Gastrocnemius medialis (tissue), 4 donors: Measurements from ENCODE around the gene DERL3. TPM values are rescaled to one million over a fixed set of nuclear protein-coding genes. Genes with fewer than 3 reads are reported as not detected.
A peak's percentile ranks its signal among the peaks of the same experiment; 100 is the strongest.

ENCODE experiments used
- ATAC-seq, 2 donors: fragments of 150-250 bp; one replicate each; pipeline ENCODE4 v1.9.1; 2016
- DNase-seq, 2 donors: peaks; one replicate each; pipeline ENCODE4 v3.0.0-alpha.2; 2019
- H3K27ac ChIP-seq, 4 donors: fragments of 200-600 bp; sonication (generic); 1 replicate in 1 of 4; 2 replicates in 3 of 4; pipeline ENCODE4 v1.5.1; 2016 to 2018; ENCODE audit warnings: mild to moderate bottlenecking in 2 of 4, moderate library complexity in 1 of 4
- H3K27me3 ChIP-seq, 3 donors: fragments of 200-600 bp; sonication (generic) in 2 of 3; 1 replicate in 1 of 3; 2 replicates in 2 of 3; pipeline versions ENCODE4 v1.5.1 to v1.6.0; 2016 to 2019; ENCODE audit warnings: mild to moderate bottlenecking in 1 of 3, moderate library complexity in 1 of 3
- H3K36me3 ChIP-seq, 2 donors: fragments of 200-600 bp; sonication (generic) in 1 of 2; one replicate each; pipeline ENCODE4 v1.5.1; 2017 to 2018
- H3K4me1 ChIP-seq, 2 donors: fragments of 200-600 bp; sonication (generic) in 1 of 2; one replicate each; pipeline ENCODE4 v1.5.1; 2016 to 2017; ENCODE audit warnings: mild to moderate bottlenecking in 2 of 2
- H3K4me3 ChIP-seq, 4 donors: fragments of 200-600 bp; sonication (generic) in 3 of 4; 1 replicate in 1 of 4; 2 replicates in 3 of 4; pipeline ENCODE4 v1.5.1; 2016 to 2019; ENCODE audit warnings: mild to moderate bottlenecking in 2 of 4
- H3K9me3 ChIP-seq, 3 donors: fragments of 200-600 bp; sonication (generic) in 2 of 3; 1 replicate in 1 of 3; 2 replicates in 2 of 3; pipeline ENCODE4 v1.5.1; 2016 to 2019
- POLR2A ChIP-seq, 2 donors: fragments of 450-650 bp; IDR thresholded peaks; one replicate each; pipeline ENCODE4 v1.6.1; 2017; ENCODE audit warnings: antibody characterized with exemption in 2 of 2, mild to moderate bottlenecking in 2 of 2, moderate library complexity in 2 of 2
- in situ Hi-C, 4 donors: fragments of 200-750 bp; cut with MboI; loops; one replicate each; pipeline versions ENCODE4 v1.15.0 to v1.8.0; 2017; ENCODE audit warnings: low sequenced_read_pairs in 4 of 4
- intact Hi-C: fragments of 100-400 bp; cut with DNase I; formaldehyde crosslinking; loops from one replicate; pipeline ENCODE4 v1.15.1; 2023; ENCODE audit warnings: low total_unique reads
- total RNA-seq, 4 donors: library from RNA; depleted of rRNA; stranded (reverse); fragments of >200 nt; gene quantifications; one replicate each; pipeline versions ENCODE4 v1.1.0 to v1.2.3, GENCODE V29; 2016
- TF ChIP-seq, protein P1 (sequence below), 5 experiments: fragments of 450-650 bp in 3 of 5; fragments of 200-600 bp in 2 of 5; sonication (generic) in 2 of 5; IDR thresholded peaks in 4 of 5; conservative IDR thresholded peaks in 1 of 5; 1 replicate in 4 of 5; 2 replicates in 1 of 5; pipeline ENCODE4 v1.5.1; 2016 to 2019; ENCODE audit warnings: antibody characterized with exemption in 5 of 5, mild to moderate bottlenecking in 3 of 5, moderate library complexity in 3 of 5

DERL3 gene
- total RNA-seq, 4 donors from 2014 or later = 0.72 to 1.5 (median 1.3) TPM

DNA sequence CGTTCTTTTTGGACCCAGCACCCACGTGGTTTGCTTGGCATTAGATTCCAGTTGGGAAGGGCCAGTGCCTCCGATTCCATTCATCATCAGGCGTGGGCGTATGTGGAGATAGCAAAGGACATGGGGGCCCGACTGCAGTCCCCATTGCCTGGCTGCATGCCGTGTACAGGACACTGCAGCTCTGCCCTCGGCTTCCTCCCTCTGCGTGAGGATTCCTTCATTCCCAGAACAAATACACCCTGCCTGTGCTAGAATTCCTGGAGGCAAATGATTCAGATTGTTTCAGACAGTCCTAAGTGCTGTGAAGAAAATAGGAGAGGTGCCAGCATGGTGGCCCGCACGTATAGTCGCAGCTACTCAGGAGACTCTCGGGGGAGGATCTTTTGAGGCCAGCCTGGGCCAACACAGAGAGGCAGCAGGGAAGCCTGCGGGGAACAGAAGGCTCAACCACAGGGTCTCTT, 15.4 kb downstream of the DERL3 start:
- Histone ChIP-seq H3K4me3 (no peak overlapping the region), H3K27ac (peak overlapping the region; percentile 72 to 88 (median 81)), H3K4me1 (peaks cover 15 to 25% of the 10 kb centered on the region in 2 donors), H3K9me3 (no peaks in the 10 kb centered on the region), H3K36me3 (peaks cover 0 to 73% of the 10 kb centered on the region in 2 donors), H3K27me3 (no peaks in the 10 kb centered on the region)
- ATAC-seq (no peak), DNase-seq (no peak)
- TF ChIP-seq, protein P1, sequence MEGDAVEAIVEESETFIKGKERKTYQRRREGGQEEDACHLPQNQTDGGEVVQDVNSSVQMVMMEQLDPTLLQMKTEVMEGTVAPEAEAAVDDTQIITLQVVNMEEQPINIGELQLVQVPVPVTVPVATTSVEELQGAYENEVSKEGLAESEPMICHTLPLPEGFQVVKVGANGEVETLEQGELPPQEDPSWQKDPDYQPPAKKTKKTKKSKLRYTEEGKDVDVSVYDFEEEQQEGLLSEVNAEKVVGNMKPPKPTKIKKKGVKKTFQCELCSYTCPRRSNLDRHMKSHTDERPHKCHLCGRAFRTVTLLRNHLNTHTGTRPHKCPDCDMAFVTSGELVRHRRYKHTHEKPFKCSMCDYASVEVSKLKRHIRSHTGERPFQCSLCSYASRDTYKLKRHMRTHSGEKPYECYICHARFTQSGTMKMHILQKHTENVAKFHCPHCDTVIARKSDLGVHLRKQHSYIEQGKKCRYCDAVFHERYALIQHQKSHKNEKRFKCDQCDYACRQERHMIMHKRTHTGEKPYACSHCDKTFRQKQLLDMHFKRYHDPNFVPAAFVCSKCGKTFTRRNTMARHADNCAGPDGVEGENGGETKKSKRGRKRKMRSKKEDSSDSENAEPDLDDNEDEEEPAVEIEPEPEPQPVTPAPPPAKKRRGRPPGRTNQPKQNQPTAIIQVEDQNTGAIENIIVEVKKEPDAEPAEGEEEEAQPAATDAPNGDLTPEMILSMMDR (IDR thresholded peaks at IDR 0.05 in 4 of 5, conservative IDR thresholded peaks at IDR 0.05 in 1 of 5) = no peak
- no peak for TF ChIP-seq POLR2A (IDR thresholded peaks at IDR 0.05)
- in situ Hi-C loops = no loop called here
- intact Hi-C loops = loop anchor here (2.0 kb wide), 1 partner anchor 37 kb away; the partner anchor contains the start of gene SMARCB1

DNA sequence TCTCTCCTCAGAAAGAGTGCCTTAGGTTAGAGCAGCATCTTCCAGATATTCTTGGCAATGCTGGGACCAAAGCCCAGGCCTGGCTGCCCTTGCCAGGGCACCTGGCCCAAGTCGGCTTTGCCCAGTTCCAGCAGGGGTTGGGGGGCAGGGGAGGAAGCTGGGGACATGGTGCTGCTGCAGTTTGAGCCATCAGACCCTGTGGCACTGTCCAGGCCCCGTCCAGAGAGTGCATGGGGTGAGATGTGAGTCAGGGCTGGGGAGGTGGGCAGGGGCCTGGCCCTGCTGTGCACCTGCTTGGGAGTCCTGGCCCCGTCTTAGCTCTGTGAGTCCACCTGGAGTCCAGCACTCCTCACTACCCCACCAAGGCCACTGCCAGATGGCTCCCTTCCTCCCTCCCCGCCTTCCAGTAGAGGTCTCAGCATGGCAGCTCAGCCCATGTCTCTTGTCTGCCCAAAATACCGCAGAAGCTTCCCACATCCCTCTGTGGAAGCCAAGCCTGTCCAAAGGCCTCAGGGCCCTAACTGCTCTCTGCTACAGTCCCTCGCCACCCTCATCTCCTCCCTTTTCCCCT, 16.6 kb downstream of the DERL3 start:
- Histone ChIP-seq H3K4me3 (no peak overlapping the region), H3K27ac (peak overlapping the region; percentile 72 to 88 (median 81)), H3K4me1 (peaks cover 14 to 25% of the 10 kb centered on the region in 2 donors), H3K36me3 (peaks cover 0 to 78% of the 10 kb centered on the region in 2 donors), H3K27me3 (no peaks in the 10 kb centered on the region), H3K9me3 (no peaks in the 10 kb centered on the region)
- in situ Hi-C loops (no loop called here), intact Hi-C loops (loop anchor here (2.0 kb wide), 1 partner anchor 35 kb away; the partner anchor contains the start of gene SMARCB1)
- ATAC-seq = peak; percentile 43 to 61
- peak; percentile 29 to 69 for DNase-seq
- TF ChIP-seq POLR2A (IDR thresholded peaks at IDR 0.05) = no peak
- TF ChIP-seq, protein P1 (IDR thresholded peaks at IDR 0.05 in 4 of 5, conservative IDR thresholded peaks at IDR 0.05 in 1 of 5) = no peak

DNA sequence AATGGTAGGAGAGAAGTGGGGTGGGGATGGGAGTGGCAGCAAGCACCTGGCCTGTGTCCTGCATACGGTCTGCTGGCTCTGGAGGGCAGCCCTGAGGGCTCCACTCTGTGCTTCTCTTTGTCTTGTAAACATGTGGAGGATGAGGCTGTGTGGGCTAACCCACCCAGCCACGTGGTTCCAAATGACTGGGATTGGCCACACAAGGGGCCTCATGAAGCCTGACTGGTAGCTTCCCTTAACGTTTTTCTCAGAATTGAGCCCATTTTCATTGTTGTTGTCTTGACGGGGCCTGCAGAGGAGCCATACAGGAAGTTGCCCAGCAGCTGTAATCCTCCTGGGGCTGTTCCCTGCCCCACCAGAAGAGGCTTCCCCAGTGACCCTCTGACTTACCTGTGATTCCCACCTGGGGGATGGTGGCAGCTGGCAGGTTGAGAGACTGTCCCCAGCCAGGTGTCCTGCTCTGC, 18.0 kb downstream of the DERL3 start:
- Histone ChIP-seq H3K27me3 (no peaks in the 10 kb centered on the region), H3K4me3 (no peak overlapping the region), H3K4me1 (peaks cover 14 to 25% of the 10 kb centered on the region in 2 donors), H3K9me3 (no peaks in the 10 kb centered on the region), H3K27ac (peak overlapping the region; percentile 72 to 88 (median 81)), H3K36me3 (peaks cover 0 to 81% of the 10 kb centered on the region in 2 donors)
- intact Hi-C loops (no loop called here), in situ Hi-C loops (no loop called here)
- TF ChIP-seq POLR2A (IDR thresholded peaks at IDR 0.05) = no peak
- TF ChIP-seq, protein P1 (IDR thresholded peaks at IDR 0.05 in 4 of 5, conservative IDR thresholded peaks at IDR 0.05 in 1 of 5) = no peak
- ATAC-seq (no peak), DNase-seq (no peak)

DNA sequence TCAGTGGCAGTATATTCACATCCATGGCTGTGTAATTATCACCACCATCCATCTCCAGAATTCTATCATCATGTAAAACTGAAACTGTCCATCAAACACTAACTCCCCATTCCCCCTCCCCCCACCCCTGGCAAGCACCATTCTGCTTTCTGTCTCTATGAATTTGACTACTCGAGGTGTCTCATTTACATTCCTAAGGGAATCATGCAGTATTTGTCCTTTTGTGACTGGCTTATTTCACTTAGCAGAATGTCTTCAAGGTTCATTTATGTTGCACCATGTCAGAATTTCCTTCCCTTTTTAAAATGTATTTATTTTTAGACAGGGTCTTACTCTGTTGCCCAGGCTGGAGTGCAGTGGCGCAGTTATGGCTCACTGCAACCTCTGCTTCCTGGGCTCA, 20.3 kb downstream of the DERL3 start:
- TF ChIP-seq, protein P1 (IDR thresholded peaks at IDR 0.05 in 4 of 5, conservative IDR thresholded peaks at IDR 0.05 in 1 of 5) = no peak
- TF ChIP-seq POLR2A (IDR thresholded peaks at IDR 0.05) = no peak
- peaks cover 14 to 21% of the 10 kb centered on the region in 2 donors for H3K4me1 ChIP-seq
- no peaks in the 10 kb centered on the region for H3K27me3 ChIP-seq
- in situ Hi-C loops (no loop called here), intact Hi-C loops (no loop called here)
- H3K9me3 ChIP-seq = no peaks in the 10 kb centered on the region
- no peak overlapping the region for H3K27ac ChIP-seq
- H3K36me3 ChIP-seq = peaks cover 0 to 70% of the 10 kb centered on the region in 2 donors
- ATAC-seq (no peak), DNase-seq (no peak)
- H3K4me3 ChIP-seq = no peak overlapping the region
